Measurements from ENCODE around the gene LCP1. TPM values are rescaled to one million over a fixed set of nuclear protein-coding genes. Genes with fewer than 3 reads are reported as not detected.

LCP1 gene
- total and polyA plus RNA-seq, 9 of the 15 experiments (the other 6 are each of a cell fraction or from before 2014, with no cell fraction given): 83.0 to 255 (median 163) TPM

- no peak for TF ChIP-seq CUX1 (CRISPR knock-in tag; IDR thresholded peaks at IDR 0.05)
- TF ChIP-seq RBM25 (IDR thresholded peaks at IDR 0.05; ENCODE audit: low read depth, low read length, severe bottlenecking): no peak
- TF ChIP-seq HNRNPH1 (optimal IDR thresholded peaks at IDR 0.05; ENCODE audit: low read depth, low read length): no peak
- TF ChIP-seq KHSRP (IDR thresholded peaks at IDR 0.05): no peak
- 0 out of 2 replicates have a peak, but pooled peaks have one; percentile 31 for TF ChIP-seq CEBPB (tag; IDR thresholded peaks at IDR 0.05)
- TF ChIP-seq ZNF511 (CRISPR knock-in tag; IDR thresholded peaks at IDR 0.05): no peak
- TF ChIP-seq ZNF165 (CRISPR knock-in tag; IDR thresholded peaks at IDR 0.05; ENCODE audit: borderline replicate concordance): no peak
- peak; percentile 55; the same call in 1 of the 2 replicates for TF ChIP-seq ARID3A (IDR thresholded peaks at IDR 0.05; ENCODE audit: borderline replicate concordance, low read depth, low read length)
- no peak for TF ChIP-seq KDM5B (IDR thresholded peaks at IDR 0.05; ENCODE audit: insufficient replicate concordance, low read depth, low read length)
- TF ChIP-seq YY1 (IDR thresholded peaks at IDR 0.05; ENCODE audit: borderline replicate concordance in 1 of 3, control insufficient read depth in 1 of 3, extremely low read depth in 1 of 3, insufficient read depth in 3 of 3, insufficient read length in 1 of 3, insufficient replicate concordance in 2 of 3, low read depth in 1 of 3, low read length in 2 of 3): peak in 1 of 3 experiments; percentile 14
- no peak for TF ChIP-seq RNF219 (CRISPR knock-in tag; IDR thresholded peaks at IDR 0.05)
- 0 out of 2 replicates have a peak, but pooled peaks have one; percentile 41 for TF ChIP-seq SMC3 (conservative IDR thresholded peaks at IDR 0.05; ENCODE audit: insufficient read depth, low read depth, low read length)
- no peak for TF ChIP-seq SMARCA5 (IDR thresholded peaks at IDR 0.05)
- TF ChIP-seq RAD21 (CRISPR knock-in tag; conservative IDR thresholded peaks at IDR 0.05 in 1 of 2, IDR thresholded peaks at IDR 0.05 in 1 of 2): peak; percentile 43 to 56
- TF ChIP-seq PTTG1 (tag; IDR thresholded peaks at IDR 0.05; ENCODE audit: low read depth): no peak
These were observed 21.4 kb downstream of the LCP1 start (continued) for GRCh38 chr13:46160471-46161066.

Measured in K562 (cell line).